Measurements from ENCODE around the gene IRS2. TPM values are rescaled to one million over a fixed set of nuclear protein-coding genes. Genes with fewer than 3 reads are reported as not detected.

Gene IRS2
- total and polyA plus RNA-seq, 7 donors: 9.3 to 40.8 (median 18.2) TPM

- TF ChIP-seq, protein P1, sequence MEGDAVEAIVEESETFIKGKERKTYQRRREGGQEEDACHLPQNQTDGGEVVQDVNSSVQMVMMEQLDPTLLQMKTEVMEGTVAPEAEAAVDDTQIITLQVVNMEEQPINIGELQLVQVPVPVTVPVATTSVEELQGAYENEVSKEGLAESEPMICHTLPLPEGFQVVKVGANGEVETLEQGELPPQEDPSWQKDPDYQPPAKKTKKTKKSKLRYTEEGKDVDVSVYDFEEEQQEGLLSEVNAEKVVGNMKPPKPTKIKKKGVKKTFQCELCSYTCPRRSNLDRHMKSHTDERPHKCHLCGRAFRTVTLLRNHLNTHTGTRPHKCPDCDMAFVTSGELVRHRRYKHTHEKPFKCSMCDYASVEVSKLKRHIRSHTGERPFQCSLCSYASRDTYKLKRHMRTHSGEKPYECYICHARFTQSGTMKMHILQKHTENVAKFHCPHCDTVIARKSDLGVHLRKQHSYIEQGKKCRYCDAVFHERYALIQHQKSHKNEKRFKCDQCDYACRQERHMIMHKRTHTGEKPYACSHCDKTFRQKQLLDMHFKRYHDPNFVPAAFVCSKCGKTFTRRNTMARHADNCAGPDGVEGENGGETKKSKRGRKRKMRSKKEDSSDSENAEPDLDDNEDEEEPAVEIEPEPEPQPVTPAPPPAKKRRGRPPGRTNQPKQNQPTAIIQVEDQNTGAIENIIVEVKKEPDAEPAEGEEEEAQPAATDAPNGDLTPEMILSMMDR (IDR thresholded peaks at IDR 0.05): no peak
- 83 to 88% (median 86%) methylated on average over 10 of the region's 10 CpGs for WGBS, 3 donors
- Histone ChIP-seq H3K4me1 (no peaks in the 10 kb centered on the region), H3K36me3 (ENCODE audit: insufficient read depth in 1 of 2, low read depth in 1 of 2) (no peaks in the 10 kb centered on the region), H3K27me3 (ENCODE audit: insufficient read depth in 3 of 3, low read length in 2 of 3) (no peaks in the 10 kb centered on the region), H3K9me3 (no peaks in the 10 kb centered on the region), H3K4me3 (no peak overlapping the region), H3K27ac (no peak overlapping the region)
- intact Hi-C loops (cut with DNase I): no loop called here
- no peak for DNase-seq
- ATAC-seq: no peak
Measured at GRCh38 chr13:109740721-109741120, 45.7 kb downstream of the IRS2 start.

GRCh38 chr13:109740121-109740520 lies 46.3 kb downstream of the IRS2 start:
- Histone ChIP-seq H3K4me1 (no peaks in the 10 kb centered on the region), H3K4me3 (no peak overlapping the region), H3K27me3 (ENCODE audit: insufficient read depth in 3 of 3, low read length in 2 of 3) (no peaks in the 10 kb centered on the region), H3K27ac (no peak overlapping the region), H3K36me3 (ENCODE audit: insufficient read depth in 1 of 2, low read depth in 1 of 2) (no peaks in the 10 kb centered on the region), H3K9me3 (no peaks in the 10 kb centered on the region)
- no peak for DNase-seq
- TF ChIP-seq, protein P1 (IDR thresholded peaks at IDR 0.05): no peak
- intact Hi-C loops (cut with DNase I): no loop called here
- 52 to 62% (median 62%) methylated on average over 9 of the region's 9 CpGs for WGBS, 3 donors
- ATAC-seq: no peak

GRCh38 chr13:109738298-109738746 lies 48.1 kb downstream of the IRS2 start:
- WGBS, 3 donors: 81 to 84% (median 82%) methylated on average over 11 to 14 of the region's 14 CpGs
- H3K4me3 ChIP-seq: no peak overlapping the region
- no peaks in the 10 kb centered on the region for H3K9me3 ChIP-seq
- no peak for ATAC-seq
- H3K36me3 ChIP-seq (ENCODE audit: insufficient read depth in 1 of 2, low read depth in 1 of 2): no peaks in the 10 kb centered on the region
- TF ChIP-seq, protein P1 (IDR thresholded peaks at IDR 0.05): no peak
- H3K4me1 ChIP-seq: no peaks in the 10 kb centered on the region
- DNase-seq: no peak
- no peaks in the 10 kb centered on the region for H3K27me3 ChIP-seq (ENCODE audit: insufficient read depth in 3 of 3, low read length in 2 of 3)
- no peak overlapping the region for H3K27ac ChIP-seq
- intact Hi-C loops (cut with DNase I): no loop called here

DNA sequence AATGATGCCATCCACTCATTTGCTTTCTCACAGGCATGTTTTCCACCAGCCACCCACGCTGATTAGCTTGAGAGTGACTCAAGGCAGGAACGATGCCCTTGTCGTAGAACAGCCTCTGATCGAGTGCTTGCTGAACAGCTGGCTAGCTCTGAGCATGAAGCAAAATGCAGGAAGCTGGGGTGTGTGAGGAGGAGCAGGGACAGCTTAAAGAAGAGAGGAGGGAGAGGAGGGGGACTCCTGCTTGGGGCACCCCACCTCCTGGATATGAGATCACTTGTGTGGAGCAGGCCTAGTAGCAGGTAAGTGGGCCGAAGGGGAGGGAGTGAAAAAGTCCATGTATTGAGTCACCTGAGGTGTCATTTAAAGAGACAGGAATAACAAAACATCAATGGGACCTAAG lies 48.8 kb downstream of the IRS2 start:
- no peaks in the 10 kb centered on the region for H3K36me3 ChIP-seq (ENCODE audit: insufficient read depth in 1 of 2, low read depth in 1 of 2)
- H3K27ac ChIP-seq: no peak overlapping the region
- H3K27me3 ChIP-seq (ENCODE audit: insufficient read depth in 3 of 3, low read length in 2 of 3): no peaks in the 10 kb centered on the region
- intact Hi-C loops (cut with DNase I): loop anchor here in 1 of 2 donors (1.0 kb wide), 1 partner anchor 30 kb away; no protein-coding TSS in a partner anchor
- H3K4me1 ChIP-seq: no peaks in the 10 kb centered on the region
- H3K9me3 ChIP-seq: no peaks in the 10 kb centered on the region
- H3K4me3 ChIP-seq: no peak overlapping the region
- no peak for DNase-seq
- ATAC-seq: no peak
- WGBS, 3 donors: 46 to 51% (median 50%) methylated on average over 5 of the region's 5 CpGs
- TF ChIP-seq, protein P1 (IDR thresholded peaks at IDR 0.05): no peak

DNA sequence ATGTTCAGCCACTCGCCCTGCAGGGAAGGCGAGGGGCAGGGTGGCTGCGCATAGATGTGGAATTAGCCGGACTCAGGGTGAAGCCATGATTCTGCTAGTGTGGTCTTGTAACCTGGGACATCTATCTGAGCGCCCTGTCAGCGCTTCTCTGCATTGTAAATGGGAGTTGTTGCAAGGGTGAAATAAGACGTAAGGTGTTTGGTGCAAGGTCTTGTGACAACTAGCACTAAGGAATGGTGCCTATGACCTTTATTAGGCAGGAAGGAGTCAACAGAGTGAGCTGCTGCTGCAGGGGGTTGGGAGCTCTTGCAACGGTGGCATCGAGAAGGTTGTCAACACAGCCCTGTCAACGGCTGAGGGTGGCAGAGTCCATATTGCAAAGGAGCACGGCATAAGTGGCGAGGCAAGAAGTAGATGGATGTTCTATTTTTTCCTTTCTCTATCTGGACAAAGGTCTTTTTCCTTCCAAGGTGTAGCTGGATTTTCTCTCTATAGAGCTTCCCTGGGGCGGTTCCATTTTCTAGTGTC lies 49.3 kb downstream of the IRS2 start:
- 84 to 85% (median 84%) methylated on average over 13 of the region's 13 CpGs for WGBS, 3 donors
- TF ChIP-seq, protein P1 (IDR thresholded peaks at IDR 0.05): no peak
- H3K4me1 ChIP-seq: no peaks in the 10 kb centered on the region
- no peaks in the 10 kb centered on the region for H3K27me3 ChIP-seq (ENCODE audit: insufficient read depth in 3 of 3, low read length in 2 of 3)
- DNase-seq (no peak), ATAC-seq (no peak)
- H3K9me3 ChIP-seq: no peaks in the 10 kb centered on the region
- H3K27ac ChIP-seq: no peak overlapping the region
- intact Hi-C loops (cut with DNase I): loop anchor here in 1 of 2 donors (1.0 kb wide), 1 partner anchor 30 kb away; no protein-coding TSS in a partner anchor
- H3K36me3 ChIP-seq (ENCODE audit: insufficient read depth in 1 of 2, low read depth in 1 of 2): no peaks in the 10 kb centered on the region
- no peak overlapping the region for H3K4me3 ChIP-seq

All from psoas muscle (tissue), 8 donors.